Superior temporal gyrus (tissue), 1 donor: ENCODE measurements around the gene TRABD2B.

Experiments used
- DNase-seq: peaks from one replicate; pipeline ENCODE4 v3.0.0-alpha.2; 2016; ENCODE audit errors: extremely low spot score

Gene TRABD2B

GRCh38 chr1:47803815-47804501 is 193.2 kb downstream of the TRABD2B start:
- DNase-seq, result no peak

GRCh38 chr1:47797575-47797974 is 199.6 kb downstream of the TRABD2B start:
- no peak for DNase-seq

- DNase-seq, result no peak
Observed at GRCh38 chr1:47796626-47797025, 200.6 kb downstream of the TRABD2B start.

GRCh38 chr1:47795102-47795501 is 202.1 kb downstream of the TRABD2B start:
- no peak for DNase-seq

- no peak for DNase-seq
Observed at GRCh38 chr1:47794530-47794929, 202.7 kb downstream of the TRABD2B start.

GRCh38 chr1:47794081-47794480 is 203.1 kb downstream of the TRABD2B start:
- DNase-seq, result no peak

GRCh38 chr1:47793563-47793962 is 203.6 kb downstream of the TRABD2B start:
- DNase-seq, result no peak

GRCh38 chr1:47792779-47793178 is 204.4 kb downstream of the TRABD2B start:
- no peak for DNase-seq

- DNase-seq, result no peak
Observed at GRCh38 chr1:47791879-47792608, 205.1 kb downstream of the TRABD2B start.

GRCh38 chr1:47788761-47789160 is 208.4 kb downstream of the TRABD2B start:
- no peak for DNase-seq

GRCh38 chr1:47787560-47787959 is 209.6 kb downstream of the TRABD2B start:
- no peak for DNase-seq

- DNase-seq, result no peak
Observed at GRCh38 chr1:47786316-47786715, 210.9 kb downstream of the TRABD2B start.

GRCh38 chr1:47785561-47786271 is 211.5 kb downstream of the TRABD2B start:
- no peak for DNase-seq

- DNase-seq, result no peak
Observed at GRCh38 chr1:47785118-47785517, 212.1 kb downstream of the TRABD2B start.

GRCh38 chr1:47784497-47784822 is 212.7 kb downstream of the TRABD2B start:
- DNase-seq, result no peak

- DNase-seq, result no peak
Observed at GRCh38 chr1:47783638-47784496, 213.3 kb downstream of the TRABD2B start.

- no peak for DNase-seq
Observed at GRCh38 chr1:47782414-47783166, 214.6 kb downstream of the TRABD2B start.

GRCh38 chr1:47781171-47781959 is 215.8 kb downstream of the TRABD2B start:
- DNase-seq, result no peak

- DNase-seq, result no peak
Observed at GRCh38 chr1:47780469-47780995, 216.7 kb downstream of the TRABD2B start.

GRCh38 chr1:47779613-47780012 is 217.6 kb downstream of the TRABD2B start:
- DNase-seq, result no peak
